HG03095 (cell line): Measurements from ENCODE around the gene TMEM259.

Source experiments
- ATAC-seq: cut with Tn5 transposase; IDR thresholded peaks from one replicate; pipeline ENCODE4 v1.9.1; 2021; ENCODE audit warnings: moderate library complexity; ENCODE audit not compliant: unreplicated experiment

The TMEM259 gene

GRCh38 chr19:1020868-1021425, at the start of gene TMEM259:
Gene TMEM259, minus strand, starts transcription at chr19:1021123. Its CDS starts 127 bp downstream, at chr19:1020996.
- ATAC-seq = peak; percentile 55

GRCh38 chr19:1070576-1070930, 49.6 kb upstream of the TMEM259 start:
- no peak for ATAC-seq

DNA sequence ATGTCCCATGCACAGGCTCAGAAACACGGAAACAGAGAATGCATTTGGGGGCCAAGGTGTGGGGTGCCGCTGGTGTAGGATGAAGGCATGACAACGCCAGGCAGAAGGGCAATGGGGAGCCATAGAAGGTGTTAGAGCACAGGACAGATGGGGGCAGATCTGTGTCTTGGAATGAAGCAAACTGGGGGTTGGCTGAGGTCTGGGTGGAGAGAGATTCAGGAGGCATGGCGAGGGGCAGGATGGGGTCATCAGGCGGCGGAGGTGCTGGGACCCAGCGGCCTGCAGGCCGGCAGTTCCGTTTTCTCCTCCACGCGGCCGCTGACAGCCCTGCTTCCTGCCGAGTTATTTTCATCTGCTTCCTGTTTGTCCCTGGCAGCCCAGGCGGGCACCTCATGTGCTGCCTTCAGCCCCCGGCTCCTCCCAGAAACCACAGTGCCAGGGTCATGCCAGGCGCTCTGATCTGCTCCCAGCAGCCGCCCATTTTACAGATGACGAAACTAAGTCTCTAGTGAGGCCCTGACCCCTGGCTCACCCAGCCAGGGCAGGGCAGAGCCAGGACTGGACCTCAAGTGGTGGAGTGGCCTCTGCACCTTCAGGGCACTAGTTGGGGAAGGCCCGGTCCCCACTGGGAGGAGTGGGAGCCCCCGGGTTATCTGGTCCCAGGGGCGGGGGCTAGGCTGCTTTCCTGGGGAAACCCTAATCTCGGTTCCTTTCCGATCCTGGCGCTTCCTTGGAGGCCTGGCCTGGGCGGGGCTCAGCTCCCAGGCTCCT, 48.3 kb upstream of the TMEM259 start:
- ATAC-seq = no peak

DNA sequence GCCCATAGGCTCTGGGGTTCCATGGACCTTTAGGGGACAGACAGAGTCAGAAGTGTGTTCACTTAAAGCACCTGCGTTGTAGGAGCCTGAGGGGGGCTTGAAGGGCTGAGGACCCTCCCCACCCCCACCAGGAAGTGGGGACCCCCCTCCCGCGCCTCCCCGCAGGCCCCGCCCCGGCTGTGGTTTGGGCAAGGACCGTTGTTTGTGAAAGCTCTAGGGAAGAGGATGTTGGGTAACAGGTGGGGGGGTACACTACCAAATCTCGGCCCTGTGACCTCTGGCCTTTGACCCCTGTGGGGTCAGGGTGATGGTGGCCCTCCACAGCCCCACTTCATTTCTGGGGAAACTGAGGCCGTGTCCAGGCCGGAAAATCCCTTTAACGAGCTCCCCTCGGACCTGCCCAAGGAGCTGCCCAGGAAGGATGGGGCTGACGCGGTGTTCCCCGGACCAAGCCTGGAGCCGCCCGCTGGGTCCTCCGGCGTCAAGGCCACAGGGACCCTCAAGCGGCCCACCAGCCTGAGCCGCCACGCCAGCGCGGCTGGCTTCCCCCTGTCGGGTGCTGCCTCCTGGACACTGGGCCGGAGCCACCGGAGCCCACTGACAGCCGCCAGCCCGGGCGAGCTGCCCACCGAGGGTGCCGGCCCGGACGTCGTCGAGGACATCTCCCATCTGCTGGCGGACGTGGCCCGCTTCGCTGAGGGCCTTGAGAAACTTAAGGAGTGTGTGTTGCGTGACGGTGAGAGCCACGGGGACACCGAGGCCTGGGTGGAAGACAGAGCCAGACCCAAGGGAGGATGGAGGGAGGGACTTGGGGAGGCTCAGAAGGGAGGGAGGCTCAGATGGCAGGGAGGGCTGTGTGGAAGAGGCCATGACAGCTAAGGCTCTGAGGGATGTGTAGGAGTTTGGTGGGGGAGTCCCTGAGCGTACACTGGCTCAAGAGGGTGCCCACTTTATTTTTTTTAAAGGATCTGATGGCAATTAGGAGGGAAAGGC, 47.4 kb upstream of the TMEM259 start:
- no peak for ATAC-seq

DNA sequence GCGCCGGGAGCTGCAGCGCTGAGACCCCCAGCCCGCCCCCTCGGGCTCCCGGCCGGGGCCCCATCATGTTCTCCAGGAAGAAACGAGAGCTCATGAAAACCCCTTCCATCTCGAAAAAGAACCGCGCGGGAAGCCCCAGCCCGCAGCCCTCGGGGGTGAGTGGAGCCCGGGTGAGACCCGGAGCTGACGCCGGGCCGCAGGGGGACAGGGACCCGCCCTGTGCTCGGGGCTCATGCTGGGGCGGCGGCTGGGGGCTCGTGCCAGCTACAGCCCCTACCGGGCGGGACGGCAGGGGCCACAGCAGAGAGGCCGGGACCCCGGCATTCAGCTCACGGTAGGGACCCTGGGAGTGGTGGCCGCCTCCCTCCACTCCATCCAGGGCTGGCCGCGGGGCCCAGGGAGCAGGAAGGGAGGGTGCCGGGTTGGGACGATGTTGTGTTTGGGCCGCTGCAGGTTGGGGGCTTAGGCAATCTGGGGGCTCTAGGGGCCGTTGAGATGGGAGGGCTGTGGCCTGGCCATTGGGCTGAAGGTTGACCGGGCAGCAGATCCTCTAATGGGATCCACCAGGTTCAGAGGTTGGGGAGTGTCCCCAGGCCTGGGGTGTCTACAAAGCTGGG, 46.5 kb upstream of the TMEM259 start:
- peak; percentile 14 for ATAC-seq

- ATAC-seq = peak; percentile 34
Observed at GRCh38 chr19:1066748-1067340, 45.9 kb upstream of the TMEM259 start, which contains the start of gene ARHGAP45. Gene ARHGAP45, plus strand, starts transcription at chr19:1067167. Its CDS starts 239 bp downstream, at chr19:1067406.

DNA sequence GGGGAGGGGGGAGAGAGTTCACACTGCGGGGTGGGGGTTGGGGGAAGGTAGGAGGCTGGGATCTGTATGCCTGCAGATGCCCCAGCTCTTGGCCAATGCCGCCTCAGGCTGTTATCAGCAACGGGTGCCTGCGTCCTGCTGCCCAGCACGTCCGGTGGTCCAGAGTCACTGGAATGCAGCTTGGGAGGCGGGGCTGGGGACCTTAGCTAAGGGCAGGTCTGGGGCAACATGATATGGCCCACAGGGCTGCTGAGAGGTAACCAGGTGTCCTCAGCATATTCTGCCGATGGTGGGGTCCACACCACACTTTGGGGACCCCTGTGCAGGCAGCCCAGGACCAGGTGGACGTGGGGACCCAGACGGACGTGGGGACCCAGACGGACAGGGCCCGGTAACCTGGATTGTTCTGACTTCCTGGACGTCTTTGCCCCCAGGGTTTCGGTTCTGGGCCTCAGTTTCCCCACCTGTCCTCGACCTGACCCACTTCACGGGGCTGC, 45.4 kb upstream of the TMEM259 start:
- ATAC-seq = no peak

DNA sequence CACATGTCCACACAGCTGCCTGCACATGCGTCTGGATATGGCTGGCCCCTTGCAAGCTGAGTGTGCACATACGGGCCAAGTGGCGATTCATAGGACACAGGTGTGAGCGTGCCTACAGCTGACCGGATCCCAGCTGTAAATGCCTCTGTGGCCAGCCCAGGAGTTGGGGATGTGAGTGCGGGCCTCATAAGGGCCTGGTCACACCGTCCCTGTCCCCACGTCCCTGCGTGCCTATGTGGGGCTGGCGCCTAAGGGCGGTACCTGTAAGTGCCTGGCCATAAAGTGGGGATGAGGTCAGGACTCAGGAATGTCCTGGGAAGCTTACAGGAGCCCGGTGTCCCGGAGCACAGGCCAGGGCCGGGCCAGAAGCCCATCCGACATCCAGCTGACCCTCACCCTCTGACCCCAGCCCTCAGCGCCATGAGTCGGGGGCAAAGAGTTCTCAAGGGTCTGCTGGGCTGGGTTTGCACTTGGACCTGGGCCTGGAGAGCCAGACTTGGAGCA, 44.7 kb upstream of the TMEM259 start:
- no peak for ATAC-seq

DNA sequence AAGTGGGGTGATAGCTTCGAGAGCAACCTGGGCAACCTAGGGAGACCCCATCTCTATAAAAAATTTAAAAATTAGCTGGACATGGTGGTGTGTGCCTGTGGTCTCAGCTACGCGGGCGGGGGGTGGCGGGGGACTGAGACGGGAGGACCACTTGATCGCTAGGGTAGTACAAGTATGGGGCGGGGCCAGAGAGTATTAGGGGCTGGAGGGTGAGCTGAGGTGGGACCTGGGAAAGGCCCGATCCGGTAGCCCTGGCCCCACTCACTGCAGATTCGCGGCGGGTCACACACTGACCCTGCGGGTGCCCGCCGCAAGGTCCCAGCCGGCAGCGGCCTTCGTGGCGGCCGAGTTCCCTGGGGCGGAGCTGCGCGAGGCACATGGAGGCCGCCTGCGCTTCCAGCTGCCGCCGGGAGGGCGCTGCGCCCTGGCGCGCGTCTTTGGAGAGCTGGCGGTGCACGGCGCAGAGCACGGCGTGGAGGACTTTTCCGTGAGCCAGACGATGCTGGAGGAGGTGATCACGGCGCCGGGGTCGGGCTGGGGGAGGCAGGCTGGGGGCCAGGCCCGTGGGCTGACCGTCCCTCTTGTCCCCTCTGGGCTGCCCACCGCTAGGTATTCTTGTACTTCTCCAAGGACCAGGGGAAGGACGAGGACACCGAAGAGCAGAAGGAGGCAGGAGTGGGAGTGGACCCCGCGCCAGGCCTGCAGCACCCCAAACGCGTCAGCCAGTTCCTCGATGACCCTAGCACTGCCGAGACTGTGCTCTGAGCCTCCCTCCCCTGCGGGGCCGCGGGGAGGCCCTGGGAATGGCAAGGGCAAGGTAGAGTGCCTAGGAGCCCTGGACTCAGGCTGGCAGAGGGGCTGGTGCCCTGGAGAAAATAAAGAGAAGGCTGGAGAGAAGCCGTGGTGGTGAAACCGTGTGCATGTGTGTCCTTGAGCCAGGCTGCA, 44.0 kb upstream of the TMEM259 start:
- no peak for ATAC-seq

- no peak for ATAC-seq
Observed at GRCh38 chr19:1063909-1064660, 43.2 kb upstream of the TMEM259 start.

GRCh38 chr19:1063030-1063908, 42.3 kb upstream of the TMEM259 start:
- ATAC-seq = no peak

- ATAC-seq = no peak
Observed at GRCh38 chr19:1062387-1063029, 41.6 kb upstream of the TMEM259 start.

GRCh38 chr19:1061987-1062386, 41.1 kb upstream of the TMEM259 start:
- no peak for ATAC-seq

DNA sequence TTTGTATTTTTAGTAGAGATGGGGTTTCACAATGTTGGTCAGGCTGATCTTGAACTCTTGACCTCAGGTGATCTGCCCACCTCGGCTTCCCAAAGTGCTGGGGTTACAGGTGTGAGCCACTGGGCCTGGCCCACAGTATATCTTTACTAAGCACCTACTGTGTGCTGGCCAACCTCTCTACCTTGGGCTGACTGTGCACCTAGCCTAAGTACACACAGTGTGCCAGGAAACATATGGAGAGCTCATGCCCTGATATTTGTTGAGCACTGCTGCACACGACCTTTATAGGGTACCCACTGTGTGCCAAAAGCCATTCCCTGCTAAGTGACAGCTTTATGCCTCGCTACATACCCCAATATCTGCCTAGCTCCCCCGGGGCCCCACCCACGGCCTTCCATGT, 39.8 kb upstream of the TMEM259 start:
- ATAC-seq = no peak

GRCh38 chr19:1058112-1058511, 37.2 kb upstream of the TMEM259 start:
- ATAC-seq = no peak

- ATAC-seq = no peak
Observed at GRCh38 chr19:1057176-1057855, 36.4 kb upstream of the TMEM259 start.
